GM18873 (cell line): ENCODE measurements around the gene FAHD2B.
"Not testable (repeated sequence)": the region's sequence is repeated elsewhere in the genome, so short reads cannot be mapped to it uniquely, and the experiment has no call there.

Experiments
- ATAC-seq: cut with Tn5 transposase; IDR thresholded peaks from one replicate; pipeline ENCODE4 v1.9.1; 2021; ENCODE audit warnings: mild to moderate bottlenecking, moderate library complexity, moderate number of reproducible peaks; ENCODE audit not compliant: unreplicated experiment, low FRiP score

FAHD2B gene

GRCh38 chr2:97068722-97069121, 26.0 kb downstream of the FAHD2B start:
- ATAC-seq, result not testable (repeated sequence)

GRCh38 chr2:97068074-97068473, 26.6 kb downstream of the FAHD2B start:
- no peak for ATAC-seq

GRCh38 chr2:97067279-97068004, 27.2 kb downstream of the FAHD2B start:
- no peak for ATAC-seq

GRCh38 chr2:97066030-97066429, 28.7 kb downstream of the FAHD2B start:
- ATAC-seq, result not testable (repeated sequence)

GRCh38 chr2:97062020-97062419, 32.7 kb downstream of the FAHD2B start:
- not testable (repeated sequence) for ATAC-seq

GRCh38 chr2:97059782-97060181, 34.9 kb downstream of the FAHD2B start:
- ATAC-seq, result not testable (repeated sequence)

GRCh38 chr2:97056150-97056549, 38.5 kb downstream of the FAHD2B start:
- not testable (repeated sequence) for ATAC-seq

GRCh38 chr2:97050032-97050431, 44.6 kb downstream of the FAHD2B start:
- ATAC-seq, result not testable (repeated sequence)

- ATAC-seq, result not testable (repeated sequence)
Observed at GRCh38 chr2:97048448-97048847, 46.2 kb downstream of the FAHD2B start.

- ATAC-seq, result not testable (repeated sequence)
Observed at GRCh38 chr2:97046676-97047075, 48.0 kb downstream of the FAHD2B start.

GRCh38 chr2:97045895-97046499, 48.7 kb downstream of the FAHD2B start:
- not testable (repeated sequence) for ATAC-seq
